SU-DHL-6 (cell line): ENCODE data around the gene ACOX3.

Experiments
- H2AFZ ChIP-seq: fragments of 200-600 bp; sonication (generic); 2 replicates; pipeline ENCODE4 v1.6.1; 2014; ENCODE audit warnings: low read depth, mild to moderate bottlenecking, moderate library complexity, mixed read lengths, antibody characterized with exemption, low read length; ENCODE audit not compliant: severe bottlenecking
- H3F3A ChIP-seq: fragments of 200-600 bp; shearing (Covaris generic); 2 replicates; pipeline ENCODE4 v1.6.0; 2016; ENCODE audit warnings: antibody characterized with exemption, mild to moderate bottlenecking; ENCODE audit not compliant: insufficient read depth
- H3K27ac ChIP-seq: fragments of 200-600 bp; sonication (generic); 2 replicates; pipeline ENCODE4 v1.5.1; 2016; ENCODE audit warnings: low read depth, mild to moderate bottlenecking, low read length, moderate library complexity, mixed read lengths
- H3K27me3 ChIP-seq: fragments of 200-600 bp; sonication (generic), shearing (Covaris generic); 2 replicates; pipeline ENCODE4 v1.6.0; 2014; ENCODE audit warnings: mild to moderate bottlenecking, low read length
- H3K36me3 ChIP-seq: fragments of 200-600 bp; sonication (generic); 2 replicates; pipeline ENCODE4 v1.6.1; 2014; ENCODE audit warnings: mild to moderate bottlenecking, low read length, mixed read lengths
- H3K4me2 ChIP-seq: fragments of 300-600, 200-600 bp; shearing (Covaris generic), sonication (generic); 2 replicates; pipeline ENCODE4 v1.6.0; 2014; ENCODE audit warnings: low read length, low read depth, mild to moderate bottlenecking; ENCODE audit not compliant: poor library complexity, severe bottlenecking
- H3K4me3 ChIP-seq: fragments of 200-600 bp; sonication (generic); 2 replicates; pipeline ENCODE4 v1.5.1; 2014; ENCODE audit warnings: antibody characterized with exemption, low read length, mild to moderate bottlenecking, mixed read lengths; ENCODE audit not compliant: insufficient read depth, poor library complexity, severe bottlenecking
- H3K79me2 ChIP-seq: fragments of 200-600 bp; sonication (generic); 2 replicates; pipeline ENCODE4 v1.6.1; 2014; ENCODE audit warnings: mild to moderate bottlenecking, low read length, moderate library complexity; ENCODE audit not compliant: insufficient read depth
- H3K9ac ChIP-seq: fragments of 200-600 bp; sonication (generic); 2 replicates; pipeline ENCODE4 v1.7.0; 2014; ENCODE audit warnings: mild to moderate bottlenecking, low read length
- H3K9me2 ChIP-seq: fragments of 200-600 bp; sonication (generic); replicated peaks from 2 replicates; pipeline ENCODE4 v1.6.1; 2014; ENCODE audit warnings: low read length; ENCODE audit not compliant: insufficient read depth
- H3K9me3 ChIP-seq: fragments of 200-600 bp; sonication (generic); 2 replicates; pipeline ENCODE4 v1.6.1; 2014; ENCODE audit warnings: low read length, mixed read lengths; ENCODE audit not compliant: insufficient read depth
- H4K20me1 ChIP-seq: fragments of 200-600 bp; sonication (generic); 2 replicates; pipeline ENCODE4 v1.6.1; 2014; ENCODE audit warnings: low read depth, mild to moderate bottlenecking, antibody characterized with exemption, low read length, moderate library complexity, mixed read lengths
- EZH2phosphoT487 ChIP-seq: fragments of 200-600 bp; sonication (generic), shearing (Covaris generic); conservative IDR thresholded peaks from 2 replicates; pipeline ENCODE4 v1.6.1; 2018; ENCODE audit warnings: mild to moderate bottlenecking, antibody characterized with exemption, low read length, moderate library complexity, mixed read lengths
- TF ChIP-seq, protein P1 (sequence below): fragments of 200-600 bp; sonication (generic); IDR thresholded peaks from one replicate; pipeline ENCODE4 v1.5.1; 2017; ENCODE audit warnings: antibody characterized with exemption, mild to moderate bottlenecking, low read length, moderate library complexity; ENCODE audit not compliant: insufficient read depth, poor library complexity, severe bottlenecking

Gene ACOX3

DNA sequence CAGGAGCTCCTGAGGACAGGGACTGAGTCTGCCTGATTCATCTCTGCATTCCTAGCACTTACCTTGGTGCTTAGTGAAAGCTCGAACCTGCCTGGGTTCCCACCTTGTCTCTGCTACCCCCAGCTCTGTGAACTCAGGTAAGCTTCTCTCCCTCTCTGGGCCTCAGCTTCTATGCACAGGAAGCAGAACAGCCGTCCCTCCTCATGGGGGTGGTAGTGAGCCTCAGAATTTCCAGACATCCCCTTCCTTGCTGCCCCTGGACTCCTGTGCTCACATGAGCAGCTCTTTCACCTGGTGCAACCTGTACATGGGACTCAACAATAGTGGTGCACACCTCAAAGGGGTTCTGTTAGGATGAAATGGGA, 120.2 kb downstream of the ACOX3 start:
- TF ChIP-seq, protein P1, sequence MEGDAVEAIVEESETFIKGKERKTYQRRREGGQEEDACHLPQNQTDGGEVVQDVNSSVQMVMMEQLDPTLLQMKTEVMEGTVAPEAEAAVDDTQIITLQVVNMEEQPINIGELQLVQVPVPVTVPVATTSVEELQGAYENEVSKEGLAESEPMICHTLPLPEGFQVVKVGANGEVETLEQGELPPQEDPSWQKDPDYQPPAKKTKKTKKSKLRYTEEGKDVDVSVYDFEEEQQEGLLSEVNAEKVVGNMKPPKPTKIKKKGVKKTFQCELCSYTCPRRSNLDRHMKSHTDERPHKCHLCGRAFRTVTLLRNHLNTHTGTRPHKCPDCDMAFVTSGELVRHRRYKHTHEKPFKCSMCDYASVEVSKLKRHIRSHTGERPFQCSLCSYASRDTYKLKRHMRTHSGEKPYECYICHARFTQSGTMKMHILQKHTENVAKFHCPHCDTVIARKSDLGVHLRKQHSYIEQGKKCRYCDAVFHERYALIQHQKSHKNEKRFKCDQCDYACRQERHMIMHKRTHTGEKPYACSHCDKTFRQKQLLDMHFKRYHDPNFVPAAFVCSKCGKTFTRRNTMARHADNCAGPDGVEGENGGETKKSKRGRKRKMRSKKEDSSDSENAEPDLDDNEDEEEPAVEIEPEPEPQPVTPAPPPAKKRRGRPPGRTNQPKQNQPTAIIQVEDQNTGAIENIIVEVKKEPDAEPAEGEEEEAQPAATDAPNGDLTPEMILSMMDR, result no peak
- TF ChIP-seq EZH2phosphoT487, result no peak
- Histone ChIP-seq H4K20me1 (no peaks in the 10 kb centered on the region), H3K9me2 (no peaks in the 10 kb centered on the region), H2AFZ (no peak overlapping the region), H3K4me2 (no peak overlapping the region), H3K9me3 (no peaks in the 10 kb centered on the region), H3F3A (no peaks in the 10 kb centered on the region), H3K9ac (no peak overlapping the region), H3K4me3 (no peak overlapping the region), H3K79me2 (no peaks in the 10 kb centered on the region), H3K27ac (no peak overlapping the region), H3K27me3 (no peaks in the 10 kb centered on the region), H3K36me3 (no peaks in the 10 kb centered on the region)

DNA sequence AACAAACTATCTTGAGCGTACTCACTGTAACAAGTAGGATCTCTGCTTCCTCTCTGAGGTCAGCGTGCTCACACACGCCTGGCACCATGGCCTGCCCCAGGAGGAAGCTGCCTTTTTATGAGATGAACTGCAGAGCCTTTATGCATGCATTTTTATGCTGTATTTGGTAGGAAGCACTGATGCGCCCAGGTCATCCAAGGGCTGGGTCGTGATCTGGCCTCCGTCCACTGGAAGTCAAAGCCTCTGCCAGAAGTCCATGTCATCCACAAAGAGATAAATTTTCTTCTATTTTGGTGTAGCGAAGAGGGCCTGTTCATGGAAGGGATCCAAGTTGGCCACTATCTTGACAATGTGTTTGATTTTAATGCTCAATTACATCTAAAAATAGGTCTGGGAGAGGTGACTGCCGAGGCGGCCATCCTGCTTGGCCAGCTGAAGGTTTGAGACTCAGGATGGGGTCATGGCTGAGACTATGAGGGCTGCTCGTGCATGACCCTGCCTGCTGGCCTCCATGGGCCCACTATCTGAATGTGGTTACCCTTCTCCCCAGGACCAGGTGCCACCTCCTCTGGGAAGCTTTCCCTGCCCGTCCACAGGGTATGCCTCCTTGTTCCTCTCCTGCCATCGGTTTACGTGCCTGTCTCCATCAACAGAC, 120.7 kb downstream of the ACOX3 start:
- H3K36me3 ChIP-seq, result no peaks in the 10 kb centered on the region
- no peak overlapping the region for H2AFZ ChIP-seq
- no peaks in the 10 kb centered on the region for H3K27me3 ChIP-seq
- H3K9me2 ChIP-seq, result no peaks in the 10 kb centered on the region
- TF ChIP-seq, protein P1, result no peak
- no peak for TF ChIP-seq EZH2phosphoT487
- H3K9me3 ChIP-seq, result no peaks in the 10 kb centered on the region
- no peaks in the 10 kb centered on the region for H4K20me1 ChIP-seq
- H3K27ac ChIP-seq, result no peak overlapping the region
- H3F3A ChIP-seq, result no peaks in the 10 kb centered on the region
- H3K4me3 ChIP-seq, result no peak overlapping the region
- no peaks in the 10 kb centered on the region for H3K79me2 ChIP-seq
- no peak overlapping the region for H3K4me2 ChIP-seq
- H3K9ac ChIP-seq, result no peak overlapping the region

DNA sequence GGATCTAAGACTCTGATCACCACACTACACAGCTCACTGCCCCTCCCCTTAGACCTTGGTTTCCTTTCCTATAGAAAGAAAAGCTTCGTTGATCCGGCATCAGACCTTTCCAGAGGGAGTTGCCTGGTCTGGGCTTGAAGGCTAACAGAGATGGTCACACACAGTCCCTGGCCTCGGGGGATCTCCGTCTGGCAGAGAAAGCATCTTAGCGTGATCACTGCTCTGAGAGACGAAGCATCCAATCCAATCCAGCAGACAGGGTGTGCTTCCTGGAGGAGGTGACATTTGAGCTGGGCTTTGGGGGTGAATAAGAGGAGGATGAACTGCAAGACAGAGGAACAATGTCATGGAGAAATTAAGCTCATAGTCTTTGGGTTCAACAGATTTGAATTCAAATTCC, 121.5 kb downstream of the ACOX3 start:
- Histone ChIP-seq H3K9ac (no peak overlapping the region), H3K9me2 (no peaks in the 10 kb centered on the region), H2AFZ (no peak overlapping the region), H4K20me1 (no peaks in the 10 kb centered on the region), H3K36me3 (no peaks in the 10 kb centered on the region), H3K27me3 (no peaks in the 10 kb centered on the region), H3F3A (no peaks in the 10 kb centered on the region), H3K79me2 (no peaks in the 10 kb centered on the region), H3K4me2 (no peak overlapping the region), H3K9me3 (no peaks in the 10 kb centered on the region), H3K4me3 (no peak overlapping the region), H3K27ac (no peak overlapping the region)
- no peak for TF ChIP-seq EZH2phosphoT487
- TF ChIP-seq, protein P1, result no peak

DNA sequence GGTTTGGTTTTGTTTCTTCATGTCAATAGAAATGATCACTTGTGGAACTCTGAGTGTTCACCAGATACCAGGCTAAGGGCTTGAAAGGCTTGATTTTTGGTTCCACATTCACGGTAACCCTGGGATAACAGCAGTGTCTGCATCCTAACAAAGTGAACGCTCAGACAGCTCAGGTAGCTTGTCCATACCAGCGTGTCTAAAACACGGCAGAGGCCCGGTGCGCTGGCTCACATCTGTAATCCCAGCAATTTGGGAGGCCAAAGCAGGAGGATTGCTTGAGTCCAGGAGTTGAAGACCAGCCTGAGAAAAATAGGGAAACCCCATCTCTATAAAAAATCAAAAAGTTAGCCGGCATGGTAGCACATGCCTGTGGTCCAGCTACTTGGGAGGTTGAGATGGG, 122.0 kb downstream of the ACOX3 start:
- H3K27ac ChIP-seq, result no peak overlapping the region
- no peaks in the 10 kb centered on the region for H3K36me3 ChIP-seq
- no peaks in the 10 kb centered on the region for H3F3A ChIP-seq
- no peak overlapping the region for H3K4me2 ChIP-seq
- no peak for TF ChIP-seq EZH2phosphoT487
- TF ChIP-seq, protein P1, result no peak
- no peaks in the 10 kb centered on the region for H3K79me2 ChIP-seq
- no peaks in the 10 kb centered on the region for H3K27me3 ChIP-seq
- no peak overlapping the region for H3K4me3 ChIP-seq
- no peak overlapping the region for H3K9ac ChIP-seq
- H3K9me2 ChIP-seq, result no peaks in the 10 kb centered on the region
- H2AFZ ChIP-seq, result no peak overlapping the region
- H3K9me3 ChIP-seq, result no peaks in the 10 kb centered on the region
- H4K20me1 ChIP-seq, result no peaks in the 10 kb centered on the region
